ENCODE data around the gene CDH13. TPM values are rescaled to one million over a fixed set of nuclear protein-coding genes. Genes with fewer than 3 reads are reported as not detected.
A peak's percentile ranks its signal among the peaks of the same experiment; 100 is the strongest.

CDH13 gene
- total and polyA plus RNA-seq, 2 donors (not counting 3 experiments of a cell fraction or from before 2014, with no cell fraction given), result 96.6 to 124 TPM

DNA sequence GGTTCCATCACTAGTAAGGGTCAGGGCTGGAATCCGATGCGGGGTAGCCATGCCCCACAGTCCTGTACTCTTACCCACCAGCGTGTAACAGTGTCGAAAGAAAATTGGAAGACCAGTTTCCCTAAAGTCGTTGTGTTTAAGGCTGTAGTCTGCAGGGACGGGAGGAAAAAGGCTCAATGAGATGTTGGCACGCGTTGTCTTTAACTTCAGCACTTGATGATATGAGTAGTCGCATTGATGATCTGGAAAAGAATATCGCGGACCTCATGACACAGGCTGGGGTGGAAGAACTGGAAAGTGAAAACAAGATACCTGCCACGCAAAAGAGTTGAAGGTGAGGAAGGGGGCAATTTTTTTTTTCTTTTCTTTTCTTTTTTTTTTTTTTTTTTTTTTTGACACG lies 1182.3 kb downstream of the CDH13 start:
- intact Hi-C loops (cut with micrococcal nuclease) (loop anchor here (2.0 kb wide), 1 partner anchor 28 kb away; no protein-coding TSS in a partner anchor), dilution Hi-C loops (cut with MboI; ENCODE audit: extremely low pct_ligation_motif_present, low sequenced_read_pairs) (no loop called here)
- peaks cover 14% of the 10 kb centered on the region for H3K79me2 ChIP-seq (ENCODE audit: control insufficient read depth, insufficient read depth, low read length)
- DNase-seq (ENCODE audit: low read depth, low spot score), result no peak
- H4K20me1 ChIP-seq (replicated peaks; ENCODE audit: control insufficient read depth, extremely low read depth, insufficient read depth, low read length), result no peaks in the 10 kb centered on the region
- H3K9me1 ChIP-seq (replicated peaks; ENCODE audit: control insufficient read depth, extremely low read depth, insufficient read depth, low read length), result no peaks in the 10 kb centered on the region
- ChIA-PET POLR2A (no interaction called here), CTCF (interaction anchor here (0.7 kb wide), 1 partner anchor 1070 kb away, joined by 3 read pairs; no protein-coding TSS in a partner anchor)
- H2AFZ ChIP-seq (ENCODE audit: low read depth, low read length), result no peak overlapping the region
- TF ChIP-seq CTCF (IDR thresholded peaks at IDR 0.05; ENCODE audit: extremely low read depth in 1 of 2, insufficient read depth in 1 of 2, low read depth in 1 of 2, low read length in 2 of 2), result no peak
- TF ChIP-seq POLR2A (IDR thresholded peaks at IDR 0.05; ENCODE audit: low read depth, low read length), result no peak
- TF ChIP-seq MYC (IDR thresholded peaks at IDR 0.05; ENCODE audit: low read depth, low read length), result no peak
- peak overlapping the region; percentile 72 for H3K9ac ChIP-seq (replicated peaks; ENCODE audit: extremely low read depth, insufficient read depth, low read length)
- H3K9me3 ChIP-seq (replicated peaks; ENCODE audit: control insufficient read depth, insufficient read depth, low read length), result no peaks in the 10 kb centered on the region
- no peak overlapping the region for H3K27ac ChIP-seq (ENCODE audit: insufficient read depth, low read depth, low read length)
- peaks cover 0 to 3% of the 10 kb centered on the region in 2 experiments for H3K36me3 ChIP-seq (ENCODE audit: control insufficient read depth in 2 of 2, extremely low read depth in 1 of 2, insufficient read depth in 2 of 2, low read length in 2 of 2)
- H3K4me2 ChIP-seq (ENCODE audit: insufficient read depth, low read length), result peak overlapping the region; percentile 89
- no peaks in the 10 kb centered on the region for H3K27me3 ChIP-seq (ENCODE audit: control insufficient read depth in 2 of 2, insufficient read depth in 2 of 2, low read length in 2 of 2)
- no peak for FAIRE-seq
- H3K4me3 ChIP-seq (replicated peaks in 1 of 3; ENCODE audit: insufficient read depth in 1 of 3, low read depth in 1 of 3, low read length in 3 of 3), result peak overlapping the region in 2 of 3 experiments; percentile 66 to 94
- peaks cover 9% of the 10 kb centered on the region for H3K4me1 ChIP-seq (ENCODE audit: control insufficient read depth, extremely low read depth, insufficient read depth, low read length)
- no TSS peak for BruUV-seq (replicated peaks)

DNA sequence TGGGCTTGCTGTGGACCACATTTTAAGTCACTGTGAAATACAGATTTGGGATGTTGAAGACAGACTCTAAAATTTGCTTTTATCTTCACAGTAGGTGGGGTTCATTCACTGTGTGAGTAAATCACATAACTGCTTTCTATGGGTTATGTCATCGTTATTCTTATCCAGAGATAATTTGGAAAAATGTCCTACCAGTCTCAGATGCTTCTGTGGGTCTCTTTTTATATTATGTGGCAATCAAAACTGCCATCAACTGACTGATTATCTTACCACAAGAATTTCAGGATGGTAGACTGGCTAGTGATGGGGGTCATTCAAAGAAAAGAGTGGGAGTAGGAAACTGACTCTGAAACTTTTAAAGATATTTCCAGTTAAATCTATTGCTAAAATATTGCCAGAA lies 1184.1 kb downstream of the CDH13 start:
- no peak for DNase-seq (ENCODE audit: low read depth, low spot score)
- no peak for TF ChIP-seq EZH2 (IDR thresholded peaks at IDR 0.05; ENCODE audit: borderline replicate concordance, low read depth, low read length, severe bottlenecking)
- TF ChIP-seq JUN (IDR thresholded peaks at IDR 0.05; ENCODE audit: borderline replicate concordance, insufficient read depth, insufficient read length, low read depth), result no peak
- TF ChIP-seq MYC (IDR thresholded peaks at IDR 0.05; ENCODE audit: low read depth, low read length), result no peak
- no peak for TF ChIP-seq GATA2 (IDR thresholded peaks at IDR 0.05; ENCODE audit: insufficient read depth, insufficient read length, low read depth, low read length)
- no peak for TF ChIP-seq POLR2A (IDR thresholded peaks at IDR 0.05; ENCODE audit: low read depth, low read length)
- no peak for TF ChIP-seq POLR2AphosphoS5 (IDR thresholded peaks at IDR 0.05; ENCODE audit: insufficient read depth, low read depth, low read length)
- TF ChIP-seq FOS (IDR thresholded peaks at IDR 0.05; ENCODE audit: borderline replicate concordance, insufficient read depth, low read length), result no peak
- no peak for TF ChIP-seq MAX (IDR thresholded peaks at IDR 0.05; ENCODE audit: insufficient read depth, insufficient read length)
- TF ChIP-seq CTCF (IDR thresholded peaks at IDR 0.05; ENCODE audit: extremely low read depth in 1 of 2, insufficient read depth in 1 of 2, low read depth in 1 of 2, low read length in 2 of 2), result no peak
- ChIA-PET CTCF (interaction anchor here (1.6 kb wide), 1 partner anchor 16 kb away, joined by 4 read pairs; no protein-coding TSS in a partner anchor), POLR2A (no interaction called here)
- no peak overlapping the region for H3K4me3 ChIP-seq (replicated peaks in 1 of 3; ENCODE audit: insufficient read depth in 1 of 3, low read depth in 1 of 3, low read length in 3 of 3)
- no peak for FAIRE-seq
- H3K4me1 ChIP-seq (ENCODE audit: control insufficient read depth, extremely low read depth, insufficient read depth, low read length), result peaks cover 9% of the 10 kb centered on the region
- no peaks in the 10 kb centered on the region for H3K9me1 ChIP-seq (replicated peaks; ENCODE audit: control insufficient read depth, extremely low read depth, insufficient read depth, low read length)
- H3K4me2 ChIP-seq (ENCODE audit: insufficient read depth, low read length), result no peak overlapping the region
- no peak overlapping the region for H2AFZ ChIP-seq (ENCODE audit: low read depth, low read length)
- intact Hi-C loops (cut with micrococcal nuclease), result no loop called here
- dilution Hi-C loops (cut with MboI; ENCODE audit: extremely low pct_ligation_motif_present, low sequenced_read_pairs), result no loop called here
- no peaks in the 10 kb centered on the region for H4K20me1 ChIP-seq (replicated peaks; ENCODE audit: control insufficient read depth, extremely low read depth, insufficient read depth, low read length)
- no peaks in the 10 kb centered on the region for H3K9me3 ChIP-seq (replicated peaks; ENCODE audit: control insufficient read depth, insufficient read depth, low read length)
- H3K36me3 ChIP-seq (ENCODE audit: control insufficient read depth in 2 of 2, extremely low read depth in 1 of 2, insufficient read depth in 2 of 2, low read length in 2 of 2), result peaks cover 0 to 3% of the 10 kb centered on the region in 2 experiments
- H3K27me3 ChIP-seq (ENCODE audit: control insufficient read depth in 2 of 2, insufficient read depth in 2 of 2, low read length in 2 of 2), result no peaks in the 10 kb centered on the region
- BruUV-seq (replicated peaks), result no TSS peak
- no peak overlapping the region for H3K9ac ChIP-seq (replicated peaks; ENCODE audit: extremely low read depth, insufficient read depth, low read length)
- H3K79me2 ChIP-seq (ENCODE audit: control insufficient read depth, insufficient read depth, low read length), result peaks cover 14% of the 10 kb centered on the region
- no peak overlapping the region for H3K27ac ChIP-seq (ENCODE audit: insufficient read depth, low read depth, low read length)

All from endothelial cell of umbilical vein (primary cell).